ENCODE measurements around the gene SKI.

DNA sequence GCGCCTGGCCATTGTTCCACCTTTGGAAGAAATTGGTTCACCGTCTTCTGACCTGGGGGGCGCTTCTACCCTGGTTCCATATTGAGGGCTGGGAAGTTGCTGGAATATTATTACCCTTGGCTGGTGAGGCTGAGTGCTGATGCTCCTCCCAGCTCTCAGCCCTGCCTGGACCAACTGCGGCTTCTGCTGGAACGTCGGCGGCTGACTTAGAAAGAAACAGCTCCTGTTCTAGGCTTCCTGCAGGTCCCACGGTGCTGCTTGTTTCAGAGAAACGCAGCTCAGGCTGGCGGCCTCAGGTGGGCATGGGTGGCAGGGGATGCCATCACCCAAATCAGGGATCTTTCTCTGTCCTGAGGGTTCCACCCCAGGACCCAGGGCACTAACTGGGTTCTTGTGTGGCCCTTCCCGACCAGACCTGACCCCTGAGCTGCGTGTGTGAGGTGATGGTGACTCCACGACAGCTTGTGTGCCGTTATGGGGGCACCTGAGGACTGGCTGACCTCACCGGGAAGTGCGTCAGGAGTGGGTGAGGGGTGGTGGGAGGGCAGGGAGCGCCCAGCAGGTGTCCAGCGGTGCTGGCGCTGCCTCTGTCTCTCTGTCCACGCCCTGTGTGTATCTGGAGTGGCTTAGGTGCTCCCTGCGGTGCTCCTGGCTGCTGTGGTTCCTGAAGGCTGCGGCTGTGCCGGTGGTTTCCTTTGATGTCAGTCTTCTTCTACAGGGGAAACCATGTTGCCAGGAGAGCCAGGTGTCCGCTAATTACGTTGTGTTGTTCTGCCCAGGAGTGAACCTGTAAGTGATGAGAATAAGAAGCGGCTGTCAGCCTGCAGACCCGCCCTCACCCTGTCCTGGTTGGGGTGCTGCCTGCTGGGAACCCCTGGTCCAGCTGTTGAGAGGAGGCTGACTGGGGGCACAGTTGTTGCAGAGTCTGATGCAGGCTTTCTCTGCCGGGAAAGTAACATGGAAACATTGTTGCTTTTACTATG is 8.9 kb downstream of the SKI start:
- TF ChIP-seq, protein P1, sequence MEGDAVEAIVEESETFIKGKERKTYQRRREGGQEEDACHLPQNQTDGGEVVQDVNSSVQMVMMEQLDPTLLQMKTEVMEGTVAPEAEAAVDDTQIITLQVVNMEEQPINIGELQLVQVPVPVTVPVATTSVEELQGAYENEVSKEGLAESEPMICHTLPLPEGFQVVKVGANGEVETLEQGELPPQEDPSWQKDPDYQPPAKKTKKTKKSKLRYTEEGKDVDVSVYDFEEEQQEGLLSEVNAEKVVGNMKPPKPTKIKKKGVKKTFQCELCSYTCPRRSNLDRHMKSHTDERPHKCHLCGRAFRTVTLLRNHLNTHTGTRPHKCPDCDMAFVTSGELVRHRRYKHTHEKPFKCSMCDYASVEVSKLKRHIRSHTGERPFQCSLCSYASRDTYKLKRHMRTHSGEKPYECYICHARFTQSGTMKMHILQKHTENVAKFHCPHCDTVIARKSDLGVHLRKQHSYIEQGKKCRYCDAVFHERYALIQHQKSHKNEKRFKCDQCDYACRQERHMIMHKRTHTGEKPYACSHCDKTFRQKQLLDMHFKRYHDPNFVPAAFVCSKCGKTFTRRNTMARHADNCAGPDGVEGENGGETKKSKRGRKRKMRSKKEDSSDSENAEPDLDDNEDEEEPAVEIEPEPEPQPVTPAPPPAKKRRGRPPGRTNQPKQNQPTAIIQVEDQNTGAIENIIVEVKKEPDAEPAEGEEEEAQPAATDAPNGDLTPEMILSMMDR (IDR thresholded peaks at IDR 0.05): no peak
- TF ChIP-seq EP300 (IDR thresholded peaks at IDR 0.05) (no peak), POLR2A (IDR thresholded peaks at IDR 0.05) (no peak)

Data from upper lobe of left lung (tissue), 4 donors.